ENCODE results near the gene CYFIP1.

Gene CYFIP1

DNA sequence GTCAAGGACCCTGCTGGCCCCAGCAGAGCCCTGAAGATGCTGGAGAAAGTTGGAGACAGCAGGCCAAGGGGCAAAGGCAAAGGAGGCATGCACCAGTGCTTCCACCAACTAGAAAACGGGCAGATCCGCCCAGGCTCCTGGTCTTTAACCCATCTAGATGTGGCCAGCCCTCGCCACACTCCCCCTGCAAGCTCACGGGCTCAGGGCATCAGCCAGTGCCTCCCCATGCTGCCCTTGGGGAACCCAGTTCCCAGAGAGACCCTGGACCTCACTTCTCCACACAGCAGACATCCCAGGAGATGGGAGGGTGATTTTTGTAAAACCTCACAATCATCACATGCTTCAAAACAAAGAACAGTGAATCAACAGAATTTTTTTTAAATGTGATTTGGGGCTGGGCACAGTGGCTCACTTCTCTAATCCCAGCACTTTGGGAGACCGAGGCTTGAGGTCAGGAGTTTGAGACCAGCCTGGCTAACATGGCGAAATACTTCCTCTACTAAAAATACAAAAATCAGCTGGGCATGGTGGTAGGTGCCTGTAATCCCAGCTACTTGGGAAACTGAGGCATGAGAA lies 24.5 kb downstream of the CYFIP1 start:
- H3K4me3 ChIP-seq (ENCODE audit: low read depth, low read length), result no peak overlapping the region
- DNase-seq (ENCODE audit: low read depth, low spot score), result no peak
- TF ChIP-seq, protein P1, sequence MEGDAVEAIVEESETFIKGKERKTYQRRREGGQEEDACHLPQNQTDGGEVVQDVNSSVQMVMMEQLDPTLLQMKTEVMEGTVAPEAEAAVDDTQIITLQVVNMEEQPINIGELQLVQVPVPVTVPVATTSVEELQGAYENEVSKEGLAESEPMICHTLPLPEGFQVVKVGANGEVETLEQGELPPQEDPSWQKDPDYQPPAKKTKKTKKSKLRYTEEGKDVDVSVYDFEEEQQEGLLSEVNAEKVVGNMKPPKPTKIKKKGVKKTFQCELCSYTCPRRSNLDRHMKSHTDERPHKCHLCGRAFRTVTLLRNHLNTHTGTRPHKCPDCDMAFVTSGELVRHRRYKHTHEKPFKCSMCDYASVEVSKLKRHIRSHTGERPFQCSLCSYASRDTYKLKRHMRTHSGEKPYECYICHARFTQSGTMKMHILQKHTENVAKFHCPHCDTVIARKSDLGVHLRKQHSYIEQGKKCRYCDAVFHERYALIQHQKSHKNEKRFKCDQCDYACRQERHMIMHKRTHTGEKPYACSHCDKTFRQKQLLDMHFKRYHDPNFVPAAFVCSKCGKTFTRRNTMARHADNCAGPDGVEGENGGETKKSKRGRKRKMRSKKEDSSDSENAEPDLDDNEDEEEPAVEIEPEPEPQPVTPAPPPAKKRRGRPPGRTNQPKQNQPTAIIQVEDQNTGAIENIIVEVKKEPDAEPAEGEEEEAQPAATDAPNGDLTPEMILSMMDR (IDR thresholded peaks at IDR 0.05; ENCODE audit: low read depth, low read length), result no peak
- in situ Hi-C loops (cut with HindIII; ENCODE audit: low sequenced_read_pairs), result no loop called here

DNA sequence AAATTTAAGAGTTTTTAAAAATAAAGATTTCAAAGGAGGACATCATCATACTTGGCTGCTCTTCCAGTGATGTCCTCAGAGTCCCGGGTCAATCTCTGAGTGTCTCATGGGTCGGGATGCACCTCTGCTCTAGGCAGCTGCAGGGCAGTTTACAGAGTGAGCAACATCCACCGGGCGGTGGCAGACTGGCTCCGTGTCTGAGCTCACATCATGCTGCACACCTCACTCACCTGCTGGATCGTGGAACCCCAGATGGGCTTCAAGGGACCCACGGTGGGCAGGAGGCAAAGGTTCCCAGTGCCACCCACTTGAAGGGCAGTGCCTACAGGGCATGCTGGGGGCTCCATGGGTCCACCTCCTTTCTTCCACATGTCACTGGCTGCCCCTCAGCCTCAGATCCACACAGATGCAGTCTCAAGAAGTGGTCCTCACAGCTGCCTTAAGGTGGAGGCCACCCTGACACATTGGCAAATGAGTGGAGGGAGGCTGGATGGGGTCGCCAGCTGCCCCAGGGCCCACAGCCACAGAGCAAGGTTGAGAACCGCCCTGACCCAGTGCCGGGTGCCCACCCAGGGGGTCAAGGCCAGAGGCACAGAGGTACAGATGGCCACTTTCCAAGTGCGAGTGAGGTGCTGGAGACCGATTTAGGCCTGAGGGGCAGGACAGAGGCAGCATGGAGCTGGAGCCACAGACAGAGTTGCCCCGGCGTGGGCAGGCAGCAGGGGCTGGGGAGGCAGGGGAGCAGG lies 25.2 kb downstream of the CYFIP1 start:
- DNase-seq (ENCODE audit: low read depth, low spot score), result no peak
- in situ Hi-C loops (cut with HindIII; ENCODE audit: low sequenced_read_pairs), result no loop called here
- TF ChIP-seq, protein P1 (IDR thresholded peaks at IDR 0.05; ENCODE audit: low read depth, low read length), result no peak
- no peak overlapping the region for H3K4me3 ChIP-seq (ENCODE audit: low read depth, low read length)

DNA sequence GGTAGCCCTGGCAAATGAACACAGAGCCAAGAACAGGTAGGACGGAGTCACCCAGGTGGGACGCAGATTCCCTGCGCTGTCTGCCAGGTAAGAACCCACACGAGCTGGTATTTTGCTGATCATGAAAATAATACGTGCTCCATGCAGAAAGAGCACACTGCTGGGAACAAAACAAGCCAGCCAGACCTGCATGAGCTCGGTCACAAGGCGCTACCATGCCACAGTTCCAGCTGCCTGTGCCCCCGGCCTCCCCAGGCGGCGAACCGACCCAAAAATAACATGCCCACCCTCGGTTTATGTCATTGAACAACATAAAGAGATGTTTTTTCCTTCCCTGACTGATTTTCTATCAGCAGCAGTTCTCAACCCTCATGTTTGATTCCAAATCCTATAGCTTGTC lies 25.8 kb downstream of the CYFIP1 start:
- H3K4me3 ChIP-seq (ENCODE audit: low read depth, low read length), result no peak overlapping the region
- in situ Hi-C loops (cut with HindIII; ENCODE audit: low sequenced_read_pairs), result no loop called here
- no peak for DNase-seq (ENCODE audit: low read depth, low spot score)
- TF ChIP-seq, protein P1 (IDR thresholded peaks at IDR 0.05; ENCODE audit: low read depth, low read length), result no peak

DNA sequence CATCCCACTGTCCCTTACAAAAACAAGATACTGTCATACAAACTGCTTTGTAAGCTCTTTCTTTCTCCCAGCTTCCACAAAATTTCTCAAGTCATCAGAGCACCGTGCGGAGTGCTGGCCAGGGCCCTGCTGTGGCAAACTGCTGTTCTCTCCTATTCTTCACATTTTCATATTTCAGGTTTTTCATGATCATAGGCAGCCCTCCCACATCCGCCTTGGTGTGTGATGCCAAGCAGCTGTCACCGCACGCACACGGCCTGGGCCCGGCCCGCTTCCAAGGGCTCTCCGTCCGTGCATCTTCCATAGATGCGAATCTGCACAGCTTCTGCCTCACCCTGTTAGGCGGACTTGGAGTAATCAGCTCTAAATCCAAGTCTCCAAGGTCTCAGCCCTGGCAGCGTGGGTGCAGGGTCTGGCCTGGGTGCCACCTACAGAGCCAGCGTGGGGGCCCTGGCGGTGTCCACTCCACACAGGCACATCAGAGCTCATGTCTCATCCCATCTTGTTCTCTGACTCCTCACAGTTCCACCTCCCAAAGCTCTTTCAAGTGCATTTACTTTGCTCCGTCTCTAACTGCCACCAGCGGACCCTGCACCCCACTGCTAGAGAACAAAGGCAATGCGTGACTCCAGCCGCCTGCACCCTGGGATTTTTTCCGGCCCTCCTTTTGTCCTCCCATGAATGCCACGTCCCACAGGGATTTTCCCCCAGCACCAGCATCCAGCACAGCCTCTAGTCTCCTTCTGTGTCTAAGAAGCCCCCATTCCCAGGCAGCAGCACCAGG lies 27.2 kb downstream of the CYFIP1 start:
- no peak overlapping the region for H3K4me3 ChIP-seq (ENCODE audit: low read depth, low read length)
- in situ Hi-C loops (cut with HindIII; ENCODE audit: low sequenced_read_pairs), result no loop called here
- no peak for DNase-seq (ENCODE audit: low read depth, low spot score)
- TF ChIP-seq, protein P1 (IDR thresholded peaks at IDR 0.05; ENCODE audit: low read depth, low read length), result no peak

DNA sequence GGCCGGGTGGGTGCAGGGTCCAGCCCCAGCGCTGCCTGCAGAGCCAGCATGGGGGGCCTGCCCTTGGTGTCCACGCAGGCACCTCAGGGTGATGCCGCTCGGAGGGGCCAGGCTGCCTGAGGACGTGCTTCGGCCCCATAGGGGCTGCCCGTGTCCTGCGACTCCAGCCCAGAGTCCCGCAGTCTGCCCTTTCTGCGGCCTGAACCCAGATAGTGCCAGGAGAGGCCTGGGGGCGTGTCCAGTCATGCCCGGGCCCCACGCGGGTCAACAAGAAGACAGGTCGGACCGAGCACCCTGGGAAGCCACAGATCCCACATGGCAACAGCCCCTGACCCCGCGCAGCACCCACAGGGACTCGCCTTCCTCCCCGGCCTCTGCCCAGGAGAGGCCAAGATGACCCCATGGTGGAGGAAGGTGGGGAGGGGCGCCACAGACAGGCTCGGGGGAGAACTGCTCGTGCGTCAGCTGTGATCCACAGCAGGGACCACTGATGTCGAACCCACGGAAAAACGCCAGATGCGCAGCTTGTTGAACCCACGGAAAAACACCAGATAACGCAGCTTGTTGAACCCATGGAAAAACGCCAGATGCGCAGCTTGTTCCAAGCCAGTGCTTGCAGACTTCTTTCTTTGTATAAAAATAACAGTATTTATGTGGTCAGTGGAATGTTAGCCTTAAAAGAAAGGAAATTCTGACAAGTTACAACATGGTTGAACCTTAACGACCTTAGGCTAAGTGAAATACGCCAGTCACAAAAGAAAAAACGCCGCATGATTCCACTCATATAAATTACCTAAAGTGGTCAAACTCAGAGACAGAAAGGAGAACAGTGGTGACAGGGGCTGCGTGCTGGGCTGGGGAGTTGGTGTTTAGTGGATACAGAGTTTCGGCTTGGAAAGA lies 28.5 kb downstream of the CYFIP1 start:
- TF ChIP-seq, protein P1 (IDR thresholded peaks at IDR 0.05; ENCODE audit: low read depth, low read length), result no peak
- no peak for DNase-seq (ENCODE audit: low read depth, low spot score)
- no peak overlapping the region for H3K4me3 ChIP-seq (ENCODE audit: low read depth, low read length)
- in situ Hi-C loops (cut with HindIII; ENCODE audit: low sequenced_read_pairs), result no loop called here

DNA sequence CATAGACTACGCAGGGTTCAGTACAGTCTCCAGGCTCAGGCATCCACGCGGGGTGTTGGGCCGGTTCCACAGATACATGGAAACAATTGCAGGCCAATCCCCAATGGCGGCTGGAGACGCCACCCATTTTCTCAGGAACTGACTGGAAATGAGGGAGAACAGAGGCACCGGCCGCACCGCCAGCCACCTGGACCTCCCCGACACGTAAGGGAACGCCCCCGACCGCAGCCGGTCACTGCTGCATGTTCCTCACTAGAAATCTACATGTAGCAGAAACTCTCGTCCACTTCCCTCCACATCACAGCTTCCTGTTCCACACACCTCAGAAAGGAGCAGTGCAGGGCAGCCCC lies 29.2 kb downstream of the CYFIP1 start:
- no peak overlapping the region for H3K4me3 ChIP-seq (ENCODE audit: low read depth, low read length)
- no peak for DNase-seq (ENCODE audit: low read depth, low spot score)
- in situ Hi-C loops (cut with HindIII; ENCODE audit: low sequenced_read_pairs), result no loop called here
- TF ChIP-seq, protein P1 (IDR thresholded peaks at IDR 0.05; ENCODE audit: low read depth, low read length), result no peak
